GM12878 (cell line): Measurements from ENCODE around the gene RRP36. TPM values are rescaled to one million over a fixed set of nuclear protein-coding genes. Genes with fewer than 3 reads are reported as not detected.
A peak's percentile ranks its signal among the peaks of the same experiment; 100 is the strongest.

Source experiments
- CHD1 ChIP-seq: IDR thresholded peaks from 2 replicates; pipeline ENCODE4 v1.6.1; 2012; ENCODE audit warnings: low read depth, low read length, improper control_type of control experiment
- CHD2 ChIP-seq: IDR thresholded peaks from 2 replicates; pipeline ENCODE4 v1.6.1; 2011; ENCODE audit warnings: low read depth, low read length, improper control_type of control experiment, borderline replicate concordance
- FOXM1 ChIP-seq: IDR thresholded peaks from 2 replicates; pipeline ENCODE4 v1.6.1; 2012; ENCODE audit warnings: low read depth, mild to moderate bottlenecking, inconsistent platforms, low read length, moderate library complexity
- MXI1 ChIP-seq: fragments of 150-350 bp; IDR thresholded peaks from 2 replicates; pipeline ENCODE4 v1.6.1; 2011; ENCODE audit warnings: low read depth, mild to moderate bottlenecking, inconsistent platforms, low read length, improper control_type of control experiment
- PML ChIP-seq: IDR thresholded peaks from 2 replicates; pipeline ENCODE4 v1.6.1; 2012; ENCODE audit warnings: low read length, inconsistent platforms
- POLR2A ChIP-seq: IDR thresholded peaks from 2 replicates; pipeline ENCODE4 v1.6.1; 2011; ENCODE audit warnings: low read depth, mild to moderate bottlenecking, low read length
- POLR2AphosphoS2 ChIP-seq: IDR thresholded peaks from 2 replicates; pipeline ENCODE4 v1.6.1; 2011; ENCODE audit warnings: low read depth, mild to moderate bottlenecking, low read length, improper control_type of control experiment, moderate library complexity
- POLR2AphosphoS5 ChIP-seq: IDR thresholded peaks from 2 replicates; pipeline ENCODE4 v1.6.1; 2011; ENCODE audit warnings: mild to moderate bottlenecking, low read length, inconsistent platforms
- SMAD1 ChIP-seq: fragments of 450-650 bp; IDR thresholded peaks from 2 replicates; pipeline ENCODE4 v1.6.1; 2018; ENCODE audit warnings: mild to moderate bottlenecking, low read depth; ENCODE audit not compliant: partially characterized antibody
- TCF12 ChIP-seq: IDR thresholded peaks from 2 replicates; pipeline ENCODE4 v1.6.1; 2011; ENCODE audit warnings: low read depth, mild to moderate bottlenecking, low read length
- polyA plus RNA-seq, 11 experiments: library from polyadenylated mRNA; depleted of rRNA in 4 of 11; unstranded in 6 of 11; stranded (reverse) in 5 of 11; fragments of >200 nt; fragmentation: Nextera tagmentation in 4 of 11; fragmentation: Illumina TruSeq in 1 of 11; extraction: Ambion mirVana in 4 of 11; extraction: Trizol in 1 of 11; gene quantifications; 1 replicate in 1 of 11; 2 replicates in 10 of 11; pipeline versions ENCODE4 v1.2.1 to v1.2.3, GENCODE V29; 2011 to 2016; ENCODE audit warnings: inconsistent platforms in 2 of 11, missing spikeins in 2 of 11, low read depth in 1 of 11
- total RNA-seq, 4 experiments: library from RNA; depleted of rRNA in 3 of 4; stranded (reverse); fragments of >200 nt in 3 of 4; fragmentation: Illumina TruSeq in 1 of 4; extraction: Trizol in 1 of 4; gene quantifications; 2 replicates each; pipeline versions ENCODE4 v1.2.1 to v1.2.3, GENCODE V29; 2013 to 2021
- TF ChIP-seq, protein P1 (sequence below): fragments of 450-650 bp; conservative IDR thresholded peaks from 2 replicates; pipeline ENCODE4 v1.6.1; 2017; ENCODE audit warnings: mild to moderate bottlenecking, moderate library complexity
- TF ChIP-seq, protein P2 (sequence below): IDR thresholded peaks from 2 replicates; pipeline ENCODE4 v1.6.1; 2011; ENCODE audit warnings: borderline replicate concordance, low read depth, mild to moderate bottlenecking, moderate library complexity, low read length; ENCODE audit not compliant: insufficient read depth, poor library complexity, severe bottlenecking
- TF ChIP-seq, protein P3 (sequence below): fragments of 450-650 bp; IDR thresholded peaks from 2 replicates; pipeline ENCODE4 v1.6.1; 2018; ENCODE audit warnings: borderline replicate concordance, mild to moderate bottlenecking; ENCODE audit not compliant: partially characterized antibody

The RRP36 gene
- total and polyA plus RNA-seq, 10 of the 15 experiments (the other 5 are each of a cell fraction or from before 2014, with no cell fraction given): 17.6 to 101 (median 69.7) TPM

DNA sequence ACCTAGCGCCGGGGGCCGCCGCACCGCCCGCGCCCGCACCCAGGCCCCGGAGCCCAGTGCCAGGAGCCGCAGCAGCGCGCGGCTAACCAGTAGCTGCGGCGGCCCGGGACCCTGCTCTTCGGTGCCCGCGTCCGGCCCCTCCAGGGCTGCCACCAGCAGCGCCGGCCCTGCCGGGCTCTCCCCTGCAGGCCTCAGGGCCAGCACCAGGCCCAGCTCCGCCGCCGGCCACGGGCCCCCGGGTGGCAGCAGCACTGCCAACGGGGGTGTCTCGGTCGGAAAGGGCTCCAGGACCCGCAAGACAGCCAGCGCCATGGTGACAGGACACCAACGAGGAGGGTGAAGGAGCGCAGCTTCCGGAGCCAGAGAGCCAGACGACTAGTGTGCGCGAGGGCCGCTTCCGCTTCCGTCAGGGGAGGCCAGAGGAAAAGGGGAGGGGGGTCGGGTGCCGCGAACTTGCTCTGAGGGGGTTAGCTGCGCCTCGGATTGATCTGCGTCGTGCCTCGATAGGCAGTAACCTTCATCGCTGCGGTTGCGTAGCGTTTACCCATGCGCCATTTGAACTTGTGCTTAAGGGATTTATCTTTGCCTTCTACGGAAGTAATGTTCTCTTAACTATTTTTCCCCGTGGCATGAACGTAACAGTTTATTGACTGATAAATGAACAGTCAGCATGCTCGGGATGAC, 42.4 kb upstream of the RRP36 start, which contains the start of gene PEX6 (continued):
- TF ChIP-seq MXI1: no peak; the same call in 1 of the 2 replicates
- TF ChIP-seq, protein P1, sequence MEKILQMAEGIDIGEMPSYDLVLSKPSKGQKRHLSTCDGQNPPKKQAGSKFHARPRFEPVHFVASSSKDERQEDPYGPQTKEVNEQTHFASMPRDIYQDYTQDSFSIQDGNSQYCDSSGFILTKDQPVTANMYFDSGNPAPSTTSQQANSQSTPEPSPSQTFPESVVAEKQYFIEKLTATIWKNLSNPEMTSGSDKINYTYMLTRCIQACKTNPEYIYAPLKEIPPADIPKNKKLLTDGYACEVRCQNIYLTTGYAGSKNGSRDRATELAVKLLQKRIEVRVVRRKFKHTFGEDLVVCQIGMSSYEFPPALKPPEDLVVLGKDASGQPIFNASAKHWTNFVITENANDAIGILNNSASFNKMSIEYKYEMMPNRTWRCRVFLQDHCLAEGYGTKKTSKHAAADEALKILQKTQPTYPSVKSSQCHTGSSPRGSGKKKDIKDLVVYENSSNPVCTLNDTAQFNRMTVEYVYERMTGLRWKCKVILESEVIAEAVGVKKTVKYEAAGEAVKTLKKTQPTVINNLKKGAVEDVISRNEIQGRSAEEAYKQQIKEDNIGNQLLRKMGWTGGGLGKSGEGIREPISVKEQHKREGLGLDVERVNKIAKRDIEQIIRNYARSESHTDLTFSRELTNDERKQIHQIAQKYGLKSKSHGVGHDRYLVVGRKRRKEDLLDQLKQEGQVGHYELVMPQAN: peak; percentile 95
- TF ChIP-seq, protein P2, sequence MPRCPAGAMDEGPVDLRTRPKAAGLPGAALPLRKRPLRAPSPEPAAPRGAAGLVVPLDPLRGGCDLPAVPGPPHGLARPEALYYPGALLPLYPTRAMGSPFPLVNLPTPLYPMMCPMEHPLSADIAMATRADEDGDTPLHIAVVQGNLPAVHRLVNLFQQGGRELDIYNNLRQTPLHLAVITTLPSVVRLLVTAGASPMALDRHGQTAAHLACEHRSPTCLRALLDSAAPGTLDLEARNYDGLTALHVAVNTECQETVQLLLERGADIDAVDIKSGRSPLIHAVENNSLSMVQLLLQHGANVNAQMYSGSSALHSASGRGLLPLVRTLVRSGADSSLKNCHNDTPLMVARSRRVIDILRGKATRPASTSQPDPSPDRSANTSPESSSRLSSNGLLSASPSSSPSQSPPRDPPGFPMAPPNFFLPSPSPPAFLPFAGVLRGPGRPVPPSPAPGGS: peak; percentile 25
- peak; percentile 20; the same call in 1 of the 2 replicates for TF ChIP-seq TCF12
- no peak for TF ChIP-seq FOXM1
- TF ChIP-seq POLR2AphosphoS2: peak; percentile 85
- TF ChIP-seq SMAD1: peak; percentile 32
- TF ChIP-seq, protein P3, sequence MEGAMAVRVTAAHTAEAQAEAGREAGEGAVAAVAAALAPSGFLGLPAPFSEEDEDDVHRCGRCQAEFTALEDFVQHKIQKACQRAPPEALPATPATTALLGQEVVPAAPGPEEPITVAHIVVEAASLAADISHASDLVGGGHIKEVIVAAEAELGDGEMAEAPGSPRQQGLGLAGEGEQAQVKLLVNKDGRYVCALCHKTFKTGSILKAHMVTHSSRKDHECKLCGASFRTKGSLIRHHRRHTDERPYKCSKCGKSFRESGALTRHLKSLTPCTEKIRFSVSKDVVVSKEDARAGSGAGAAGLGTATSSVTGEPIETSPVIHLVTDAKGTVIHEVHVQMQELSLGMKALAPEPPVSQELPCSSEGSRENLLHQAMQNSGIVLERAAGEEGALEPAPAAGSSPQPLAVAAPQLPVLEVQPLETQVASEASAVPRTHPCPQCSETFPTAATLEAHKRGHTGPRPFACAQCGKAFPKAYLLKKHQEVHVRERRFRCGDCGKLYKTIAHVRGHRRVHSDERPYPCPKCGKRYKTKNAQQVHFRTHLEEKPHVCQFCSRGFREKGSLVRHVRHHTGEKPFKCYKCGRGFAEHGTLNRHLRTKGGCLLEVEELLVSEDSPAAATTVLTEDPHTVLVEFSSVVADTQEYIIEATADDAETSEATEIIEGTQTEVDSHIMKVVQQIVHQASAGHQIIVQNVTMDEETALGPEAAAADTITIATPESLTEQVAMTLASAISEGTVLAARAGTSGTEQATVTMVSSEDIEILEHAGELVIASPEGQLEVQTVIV: peak; percentile 65
- 0 out of 2 replicates have a peak, but pooled peaks have one; percentile 24 for TF ChIP-seq CHD2
- TF ChIP-seq POLR2A: peak; percentile 94
- TF ChIP-seq CHD1: no peak
- TF ChIP-seq PML: peak; percentile 95
- TF ChIP-seq POLR2AphosphoS5: peak; percentile 95
